ENCODE measurements around the gene CACNA2D1. TPM values are rescaled to one million over a fixed set of nuclear protein-coding genes. Genes with fewer than 3 reads are reported as not detected.

CACNA2D1 gene
- total RNA-seq, 1 donor from 2014 or later, result 1.5 TPM

DNA sequence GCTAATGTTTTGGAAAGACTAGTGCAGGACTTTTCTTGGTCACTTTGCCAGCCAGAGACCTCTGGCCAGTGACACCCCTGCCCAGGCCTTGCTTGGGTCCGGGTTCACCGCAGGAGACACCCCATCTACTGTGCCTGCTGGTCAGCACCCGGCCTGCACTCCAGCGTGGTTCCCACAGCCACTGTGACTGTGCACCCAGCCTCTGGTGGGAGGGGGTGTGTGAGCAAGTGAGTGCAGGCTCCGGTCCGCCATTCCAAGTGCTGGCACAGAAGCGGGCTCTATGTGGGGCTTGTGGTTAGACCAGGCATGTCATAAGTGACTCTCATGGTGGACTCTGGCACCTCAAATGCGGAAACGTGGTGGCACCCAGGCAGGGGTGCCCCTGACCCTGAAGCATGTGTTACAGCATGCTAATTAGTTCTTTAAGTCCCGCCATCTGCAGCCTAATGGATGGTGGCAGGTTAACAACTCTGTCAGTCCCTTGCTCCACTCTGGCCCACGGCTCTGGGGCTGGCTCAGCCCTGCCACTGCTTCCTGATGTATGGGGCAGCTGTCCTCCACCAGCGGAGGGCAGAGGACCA lies 361.8 kb downstream of the CACNA2D1 start:
- no peak for DNase-seq (ENCODE audit: low spot score)

DNA sequence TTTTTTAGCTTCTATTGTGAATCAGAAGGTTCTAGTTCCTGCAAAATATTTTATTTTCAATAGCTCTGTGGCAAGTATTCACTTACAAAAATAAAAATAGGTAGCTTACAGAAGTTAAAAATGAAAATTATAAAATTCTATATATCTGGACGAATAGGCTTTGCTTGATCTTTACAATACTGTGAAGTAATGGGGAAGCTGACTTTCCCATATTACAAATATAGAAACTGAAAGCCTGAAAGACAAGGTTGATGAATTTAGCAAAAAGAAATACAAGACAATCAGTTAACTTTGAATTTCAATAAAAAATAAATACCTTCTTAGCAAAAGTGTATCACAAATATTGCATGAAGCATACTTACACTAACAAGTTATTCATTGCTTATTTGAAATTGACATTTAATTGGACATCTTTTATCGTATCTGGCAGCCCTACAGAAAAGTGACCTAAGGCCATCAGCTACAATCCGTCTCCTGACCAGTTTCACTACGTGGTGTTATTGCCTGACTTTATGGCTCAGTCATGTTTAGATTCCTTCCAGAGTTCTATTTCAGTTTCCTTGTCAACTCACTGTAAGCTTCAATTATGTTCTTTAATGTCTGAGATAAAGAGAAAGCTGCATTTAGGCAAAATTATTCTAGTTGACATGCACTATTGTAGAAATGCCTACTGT lies 363.2 kb downstream of the CACNA2D1 start:
- Histone ChIP-seq H3K4me2 (no peak overlapping the region), H3K4me1 (no peaks in the 10 kb centered on the region), H3K36me3 (no peaks in the 10 kb centered on the region), H3K79me2 (ENCODE audit: low read depth) (no peaks in the 10 kb centered on the region), H3K27me3 (no peaks in the 10 kb centered on the region), H3K9ac (no peak overlapping the region), H3K27ac (no peak overlapping the region), H3K4me3 (no peak overlapping the region), H3F3A (ENCODE audit: low read depth) (no peaks in the 10 kb centered on the region), H2AFZ (replicated peaks) (no peak overlapping the region), H3K9me3 (ENCODE audit: low read depth) (no peaks in the 10 kb centered on the region), H4K20me1 (ENCODE audit: low read depth) (no peaks in the 10 kb centered on the region)
- no peak overlapping the region for H3K27ac Mint-ChIP-seq
- H3K27me3 Mint-ChIP-seq (ENCODE audit: insufficient read depth, low read depth), result peaks cover 5% of the 10 kb centered on the region
- H3K9me3 Mint-ChIP-seq, result no peaks in the 10 kb centered on the region
- peaks cover 4% of the 10 kb centered on the region for H3K36me3 Mint-ChIP-seq
- H3K4me3 Mint-ChIP-seq, result no peak overlapping the region
- no peak for DNase-seq (ENCODE audit: low spot score)
- TF ChIP-seq EZH2phosphoT487 (IDR thresholded peaks at IDR 0.05) (no peak), EZH2 (IDR thresholded peaks at IDR 0.05) (no peak)
- TF ChIP-seq, protein P1, sequence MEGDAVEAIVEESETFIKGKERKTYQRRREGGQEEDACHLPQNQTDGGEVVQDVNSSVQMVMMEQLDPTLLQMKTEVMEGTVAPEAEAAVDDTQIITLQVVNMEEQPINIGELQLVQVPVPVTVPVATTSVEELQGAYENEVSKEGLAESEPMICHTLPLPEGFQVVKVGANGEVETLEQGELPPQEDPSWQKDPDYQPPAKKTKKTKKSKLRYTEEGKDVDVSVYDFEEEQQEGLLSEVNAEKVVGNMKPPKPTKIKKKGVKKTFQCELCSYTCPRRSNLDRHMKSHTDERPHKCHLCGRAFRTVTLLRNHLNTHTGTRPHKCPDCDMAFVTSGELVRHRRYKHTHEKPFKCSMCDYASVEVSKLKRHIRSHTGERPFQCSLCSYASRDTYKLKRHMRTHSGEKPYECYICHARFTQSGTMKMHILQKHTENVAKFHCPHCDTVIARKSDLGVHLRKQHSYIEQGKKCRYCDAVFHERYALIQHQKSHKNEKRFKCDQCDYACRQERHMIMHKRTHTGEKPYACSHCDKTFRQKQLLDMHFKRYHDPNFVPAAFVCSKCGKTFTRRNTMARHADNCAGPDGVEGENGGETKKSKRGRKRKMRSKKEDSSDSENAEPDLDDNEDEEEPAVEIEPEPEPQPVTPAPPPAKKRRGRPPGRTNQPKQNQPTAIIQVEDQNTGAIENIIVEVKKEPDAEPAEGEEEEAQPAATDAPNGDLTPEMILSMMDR (IDR thresholded peaks at IDR 0.05), result no peak
- H3K4me1 Mint-ChIP-seq, result peaks cover 2% of the 10 kb centered on the region

More for the DNA sequence above, 361.8 kb downstream of the CACNA2D1 start:
- Histone ChIP-seq H3K4me2 (no peak overlapping the region), H3K27me3 (no peaks in the 10 kb centered on the region), H3K9me3 (ENCODE audit: low read depth) (no peaks in the 10 kb centered on the region), H3K9ac (no peak overlapping the region), H3K4me1 (no peaks in the 10 kb centered on the region), H3K36me3 (no peaks in the 10 kb centered on the region), H3K4me3 (no peak overlapping the region), H3K27ac (no peak overlapping the region), H2AFZ (replicated peaks) (no peak overlapping the region), H4K20me1 (ENCODE audit: low read depth) (no peaks in the 10 kb centered on the region), H3K79me2 (ENCODE audit: low read depth) (no peaks in the 10 kb centered on the region), H3F3A (ENCODE audit: low read depth) (no peaks in the 10 kb centered on the region)
- Mint-ChIP-seq H3K4me1 (peaks cover 2% of the 10 kb centered on the region), H3K4me3 (no peak overlapping the region), H3K27me3 (ENCODE audit: insufficient read depth, low read depth) (peaks cover 5% of the 10 kb centered on the region), H3K36me3 (peaks cover 4% of the 10 kb centered on the region), H3K9me3 (no peaks in the 10 kb centered on the region), H3K27ac (no peak overlapping the region)
- TF ChIP-seq, protein P1 (IDR thresholded peaks at IDR 0.05), result no peak
- TF ChIP-seq EZH2 (IDR thresholded peaks at IDR 0.05) (no peak), EZH2phosphoT487 (IDR thresholded peaks at IDR 0.05) (no peak)

DNA sequence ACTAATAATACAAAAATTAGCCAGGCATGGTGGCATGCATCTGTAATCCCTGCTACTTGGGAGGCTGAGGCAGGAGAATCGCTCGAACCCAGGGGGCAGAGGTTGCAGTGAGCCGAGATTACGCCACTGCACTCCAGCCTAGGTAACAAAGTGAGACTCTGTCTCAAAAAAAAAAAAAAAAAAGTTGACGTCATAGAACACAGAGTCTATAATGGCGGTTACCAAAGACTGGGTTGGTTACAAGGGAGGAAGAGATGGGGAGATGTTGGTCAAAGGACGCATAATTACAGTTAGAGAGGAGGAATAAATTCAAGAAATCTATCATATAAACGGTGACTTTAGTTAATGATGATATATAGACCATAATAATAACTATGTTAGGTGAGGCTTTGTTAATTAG lies 364.1 kb downstream of the CACNA2D1 start:
- no peaks in the 10 kb centered on the region for H3K9me3 Mint-ChIP-seq
- Histone ChIP-seq H3K27ac (no peak overlapping the region), H4K20me1 (ENCODE audit: low read depth) (no peaks in the 10 kb centered on the region), H3K79me2 (ENCODE audit: low read depth) (no peaks in the 10 kb centered on the region), H2AFZ (replicated peaks) (no peak overlapping the region), H3K9me3 (ENCODE audit: low read depth) (no peaks in the 10 kb centered on the region), H3K36me3 (no peaks in the 10 kb centered on the region), H3K4me1 (no peaks in the 10 kb centered on the region), H3K9ac (no peak overlapping the region), H3K4me2 (no peak overlapping the region), H3K27me3 (no peaks in the 10 kb centered on the region), H3F3A (ENCODE audit: low read depth) (no peaks in the 10 kb centered on the region), H3K4me3 (no peak overlapping the region)
- H3K4me1 Mint-ChIP-seq, result no peaks in the 10 kb centered on the region
- H3K27ac Mint-ChIP-seq, result no peak overlapping the region
- peaks cover 5% of the 10 kb centered on the region for H3K27me3 Mint-ChIP-seq (ENCODE audit: insufficient read depth, low read depth)
- peaks cover 4% of the 10 kb centered on the region for H3K36me3 Mint-ChIP-seq
- TF ChIP-seq, protein P1 (IDR thresholded peaks at IDR 0.05), result no peak
- TF ChIP-seq EZH2 (IDR thresholded peaks at IDR 0.05), result no peak
- TF ChIP-seq EZH2phosphoT487 (IDR thresholded peaks at IDR 0.05), result no peak
- no peak for DNase-seq (ENCODE audit: low spot score)
- H3K4me3 Mint-ChIP-seq, result no peak overlapping the region

Data from neural progenitor cell (in vitro differentiated cells).